Upper lobe of right lung (tissue), 1 donor: ENCODE data around the gene NXT1. TPM values are rescaled to one million over a fixed set of nuclear protein-coding genes. Genes with fewer than 3 reads are reported as not detected.

Experiments used
- ATAC-seq: fragments of 200-7000 bp; cut with Tn5 transposase; one replicate; pipeline ENCODE4 v1.9.1; 2020; ENCODE audit warnings: mild to moderate bottlenecking, moderate library complexity
- DNase-seq: peaks from one replicate; pipeline ENCODE4 v3.0.0-alpha.2; 2020
- H3K27ac ChIP-seq: fragments of 200-600 bp; one replicate; pipeline ENCODE4 v1.8.0; 2022
- H3K27me3 ChIP-seq: fragments of 200-600 bp; one replicate; pipeline ENCODE4 v1.8.0; 2022; ENCODE audit warnings: mild to moderate bottlenecking
- H3K36me3 ChIP-seq: fragments of 200-600 bp; one replicate; pipeline ENCODE4 v1.8.0; 2022
- H3K4me1 ChIP-seq: fragments of 200-600 bp; one replicate; pipeline ENCODE4 v1.8.0; 2022
- H3K4me3 ChIP-seq: fragments of 200-600 bp; one replicate; pipeline ENCODE4 v1.8.0; 2022; ENCODE audit warnings: mild to moderate bottlenecking
- H3K9me3 ChIP-seq: fragments of 200-600 bp; one replicate; pipeline ENCODE4 v1.8.0; 2022
- CTCF ChIP-seq: fragments of 200-600 bp; IDR thresholded peaks from one replicate; pipeline ENCODE4 v1.8.0; 2022; ENCODE audit warnings: antibody characterized with exemption
- intact Hi-C: fragments of 100-400 bp; cut with DNase I; formaldehyde crosslinking; loops from one replicate; pipeline ENCODE4 v1.11.0; 2022
- total RNA-seq: library from RNA; stranded (reverse); fragmentation: NEBNext Ultra II Directional; extraction: Animal tissue kit (Norgen Biotek cat#: 25700); gene quantifications from one replicate; pipeline ENCODE4 v1.2.1, GENCODE V29; 2021
- donor health status: DM: no; HTN: yes; CAD: no; lungs with severe emphysema.

The NXT1 gene
- total RNA-seq, 1 donor from 2014 or later = 16.2 TPM

GRCh38 chr20:23396950-23397627 lies 46.5 kb downstream of the NXT1 start:
- H3K27me3 ChIP-seq = no peaks in the 10 kb centered on the region
- no peak for ATAC-seq
- no peak for DNase-seq
- no peak overlapping the region for H3K27ac ChIP-seq
- H3K4me1 ChIP-seq = peaks cover 10% of the 10 kb centered on the region
- H3K9me3 ChIP-seq = no peaks in the 10 kb centered on the region
- H3K36me3 ChIP-seq = peaks cover 29% of the 10 kb centered on the region
- no peak overlapping the region for H3K4me3 ChIP-seq
- intact Hi-C loops = no loop called here
- no peak for TF ChIP-seq CTCF

- TF ChIP-seq CTCF = no peak
- ATAC-seq = peak; percentile 45
- Histone ChIP-seq H3K36me3 (peaks cover 21% of the 10 kb centered on the region), H3K27me3 (no peaks in the 10 kb centered on the region), H3K27ac (no peak overlapping the region), H3K4me1 (peaks cover 10% of the 10 kb centered on the region), H3K4me3 (no peak overlapping the region), H3K9me3 (no peaks in the 10 kb centered on the region)
- DNase-seq = no peak
- intact Hi-C loops = no loop called here
Observed at GRCh38 chr20:23397961-23398360, 47.4 kb downstream of the NXT1 start.

- ATAC-seq (peak; percentile 88), DNase-seq (no peak)
- Histone ChIP-seq H3K27me3 (no peaks in the 10 kb centered on the region), H3K9me3 (no peaks in the 10 kb centered on the region), H3K27ac (no peak overlapping the region), H3K4me3 (no peak overlapping the region), H3K36me3 (peaks cover 4% of the 10 kb centered on the region), H3K4me1 (peaks cover 10% of the 10 kb centered on the region)
- intact Hi-C loops = no loop called here
- peak; percentile 29 for TF ChIP-seq CTCF
Observed at GRCh38 chr20:23399568-23400241, 49.1 kb downstream of the NXT1 start.

GRCh38 chr20:23401051-23401450 lies 50.5 kb downstream of the NXT1 start:
- intact Hi-C loops = no loop called here

GRCh38 chr20:23403751-23404150 lies 53.2 kb downstream of the NXT1 start:
- DNase-seq (no peak), ATAC-seq (no peak)
- Histone ChIP-seq H3K36me3 (no peaks in the 10 kb centered on the region), H3K4me1 (no peaks in the 10 kb centered on the region), H3K27me3 (no peaks in the 10 kb centered on the region), H3K9me3 (no peaks in the 10 kb centered on the region), H3K27ac (no peak overlapping the region), H3K4me3 (no peak overlapping the region)
- TF ChIP-seq CTCF = no peak
- intact Hi-C loops = no loop called here

More at GRCh38 chr20:23401051-23401450, 50.5 kb downstream of the NXT1 start:
- DNase-seq (no peak), ATAC-seq (no peak)
- no peak overlapping the region for H3K27ac ChIP-seq
- no peaks in the 10 kb centered on the region for H3K36me3 ChIP-seq
- H3K4me3 ChIP-seq = no peak overlapping the region
- H3K27me3 ChIP-seq = no peaks in the 10 kb centered on the region
- no peak for TF ChIP-seq CTCF
- peaks cover 10% of the 10 kb centered on the region for H3K4me1 ChIP-seq
- no peaks in the 10 kb centered on the region for H3K9me3 ChIP-seq
